GM23248 (cell line): Measurements from ENCODE around the gene HIBADH.

Experiments used
- EZH2 ChIP-seq: fragments of 200-600 bp; sonication (generic); IDR thresholded peaks from 2 replicates; pipeline ENCODE4 v1.6.1; 2018; ENCODE audit warnings: antibody characterized with exemption, mild to moderate bottlenecking; ENCODE audit not compliant: insufficient read depth, poor library complexity, severe bottlenecking
- EZH2phosphoT487 ChIP-seq: fragments of 200-600 bp; sonication (generic); IDR thresholded peaks from 2 replicates; pipeline ENCODE4 v1.6.1; 2018; ENCODE audit warnings: antibody characterized with exemption, moderate library complexity, mild to moderate bottlenecking, low read depth; ENCODE audit not compliant: insufficient read depth

DNA sequence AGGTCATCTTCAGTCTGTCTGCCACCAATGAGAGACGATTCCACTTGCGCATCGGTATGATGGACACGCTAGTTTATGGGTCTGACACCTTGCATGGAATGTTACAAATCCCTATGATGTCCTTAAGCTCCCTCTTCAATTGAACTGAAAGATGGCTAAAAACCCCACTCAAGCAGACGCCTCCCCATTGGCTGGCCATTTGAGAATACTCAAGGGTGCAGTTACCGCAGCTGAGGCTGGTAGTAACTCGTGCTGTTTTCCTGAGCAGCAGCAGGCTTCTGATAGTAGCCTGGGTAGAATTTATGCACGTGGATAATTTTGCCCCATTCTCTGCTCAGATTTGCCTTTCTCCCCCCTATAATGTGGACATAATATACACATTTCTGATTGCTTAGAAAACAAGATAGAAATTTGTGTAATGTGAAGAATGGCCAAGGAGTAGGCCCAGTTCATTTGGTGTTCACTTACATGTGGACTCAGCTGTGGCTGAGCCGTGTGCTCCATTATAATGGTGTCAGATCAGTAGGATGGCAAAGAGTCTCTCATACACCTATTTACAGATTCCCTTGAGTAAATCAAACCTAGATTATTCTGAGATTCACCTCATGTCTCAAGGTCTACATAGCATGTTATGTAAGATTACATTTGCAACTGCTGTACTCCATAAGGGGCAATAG lies 142.8 kb downstream of the HIBADH start:
- no peak for TF ChIP-seq EZH2
- no peak for TF ChIP-seq EZH2phosphoT487
